ENCODE measurements around the gene FAM3C. TPM values are rescaled to one million over a fixed set of nuclear protein-coding genes. Genes with fewer than 3 reads are reported as not detected.
A peak's percentile ranks its signal among the peaks of the same experiment; 100 is the strongest.
"Not testable (repeated sequence)": the region's sequence is repeated elsewhere in the genome, so short reads cannot be mapped to it uniquely, and the experiment has no call there.

FAM3C gene
- 24.9 TPM for total RNA-seq

DNA sequence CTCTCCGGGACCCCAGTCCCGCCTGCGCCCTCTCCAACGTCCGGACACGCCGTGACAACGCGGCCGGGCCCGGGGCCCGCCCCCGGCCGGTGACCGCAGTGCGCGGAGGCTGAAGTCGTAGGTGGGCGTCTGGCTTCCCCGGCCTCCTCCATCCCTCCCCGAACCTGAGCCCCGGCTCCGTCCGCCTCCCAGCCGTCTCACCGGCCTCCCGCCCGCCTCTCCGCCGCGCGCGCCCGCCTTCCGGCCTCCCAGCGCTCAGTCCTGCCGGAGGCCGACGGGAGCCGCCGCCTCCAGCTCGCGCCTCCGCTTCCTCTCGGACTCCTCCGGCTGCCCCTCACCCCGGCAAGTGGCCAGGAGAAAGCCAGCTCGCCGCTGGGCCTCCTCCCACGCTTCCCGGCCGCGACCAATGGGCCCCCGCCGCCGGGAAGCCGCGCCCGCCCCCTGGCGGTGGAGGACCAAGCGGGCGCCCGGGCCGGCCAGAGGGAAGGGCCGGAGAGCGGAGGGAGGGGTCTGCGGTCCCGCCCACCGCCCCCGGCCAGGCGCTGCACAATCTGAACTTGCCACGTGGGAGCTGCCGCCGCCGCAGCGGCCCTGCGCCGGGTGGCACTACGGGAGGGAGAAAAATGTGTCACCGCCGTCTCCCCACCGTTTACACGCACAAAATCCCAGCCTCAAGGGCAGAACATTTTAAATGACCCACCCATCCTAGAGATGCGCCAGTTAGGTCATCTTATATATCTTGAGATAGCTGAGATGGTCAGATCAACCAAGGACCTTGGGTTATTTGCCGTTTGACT lies at the start of gene FAM3C:
Gene FAM3C (minus strand): TSS at position 348 of the 797 bp plus-strand sequence. CDS start 13,339 bp downstream, outside the sequence.
- Histone ChIP-seq H3K4me1 (ENCODE audit: insufficient read depth, low read length) (peaks cover 7% of the 10 kb centered on the region), H3K27me3 (ENCODE audit: insufficient read depth, low read length) (no peaks in the 10 kb centered on the region), H3K9me3 (ENCODE audit: low read depth, low read length) (no peaks in the 10 kb centered on the region), H3K4me3 (ENCODE audit: low read length) (peak within 1 kb of the TSS; percentile 76)

- H3K9me3 ChIP-seq (ENCODE audit: low read depth, low read length), result no peaks in the 10 kb centered on the region
- peaks cover 12% of the 10 kb centered on the region for H3K4me1 ChIP-seq (ENCODE audit: insufficient read depth, low read length)
- no peak overlapping the region for H3K4me3 ChIP-seq (ENCODE audit: low read length)
- no peaks in the 10 kb centered on the region for H3K27me3 ChIP-seq (ENCODE audit: insufficient read depth, low read length)
Observed at GRCh38 chr7:121442845-121443244, 46.7 kb upstream of the FAM3C start.

- H3K4me3 ChIP-seq (ENCODE audit: low read length), result no peak overlapping the region
- peaks cover 18% of the 10 kb centered on the region for H3K4me1 ChIP-seq (ENCODE audit: insufficient read depth, low read length)
- no peaks in the 10 kb centered on the region for H3K9me3 ChIP-seq (ENCODE audit: low read depth, low read length)
Observed at GRCh38 chr7:121440857-121441503, 44.9 kb upstream of the FAM3C start.

DNA sequence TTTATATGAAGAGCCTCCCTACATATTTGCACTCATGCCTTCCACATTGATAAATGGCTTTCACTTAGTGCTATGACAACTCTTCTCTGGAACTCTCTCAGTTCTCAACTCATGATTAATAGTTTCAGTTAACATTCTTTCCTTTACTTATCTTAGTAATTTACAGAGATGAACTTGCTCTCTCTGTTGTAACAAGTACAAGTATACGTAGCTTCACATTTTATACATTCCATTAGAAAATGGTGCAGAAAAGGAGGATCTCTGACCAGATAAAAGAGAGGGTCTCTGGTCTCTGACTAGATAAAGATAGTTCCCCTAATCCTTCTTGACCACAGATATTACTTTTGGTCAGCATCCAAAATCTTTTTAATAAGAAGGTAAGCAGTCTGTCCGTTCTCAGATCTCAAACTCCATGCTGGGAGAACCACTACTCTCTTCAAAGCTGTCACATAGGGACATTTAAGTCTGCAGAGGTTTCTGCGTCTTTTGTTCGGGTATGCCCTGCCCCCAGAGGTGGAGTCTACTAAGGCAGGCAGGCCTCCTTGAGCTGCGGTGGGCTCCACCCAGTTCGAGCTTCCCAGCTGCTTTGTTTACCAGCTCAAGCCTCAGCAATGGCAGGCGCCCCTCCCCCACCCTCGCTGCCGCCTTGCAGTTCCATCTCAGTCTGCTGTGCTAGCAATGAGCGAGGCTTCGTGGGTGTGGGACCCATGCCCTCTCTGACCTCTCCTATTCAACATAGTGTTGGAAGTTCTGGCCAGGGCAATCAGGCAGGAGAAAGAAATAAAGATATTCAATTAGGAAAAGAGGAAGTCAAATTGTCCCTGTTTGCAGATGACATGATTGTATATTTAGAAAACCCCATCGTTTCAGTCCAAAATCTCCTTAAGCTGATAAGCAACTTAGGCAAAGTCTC lies 42.2 kb upstream of the FAM3C start:
- H3K4me3 ChIP-seq (ENCODE audit: low read length); H3K9me3 ChIP-seq (ENCODE audit: low read depth, low read length); H3K27me3 ChIP-seq (ENCODE audit: insufficient read depth, low read length): not testable (repeated sequence)
- H3K4me1 ChIP-seq (ENCODE audit: insufficient read depth, low read length), result peaks cover 18% of the 10 kb centered on the region

More at GRCh38 chr7:121440857-121441503, 44.9 kb upstream of the FAM3C start:
- no peaks in the 10 kb centered on the region for H3K27me3 ChIP-seq (ENCODE audit: insufficient read depth, low read length)

- Histone ChIP-seq H3K4me3 (ENCODE audit: low read length) (no peak overlapping the region), H3K4me1 (ENCODE audit: insufficient read depth, low read length) (peaks cover 18% of the 10 kb centered on the region), H3K27me3 (ENCODE audit: insufficient read depth, low read length) (no peaks in the 10 kb centered on the region), H3K9me3 (ENCODE audit: low read depth, low read length) (no peaks in the 10 kb centered on the region)
Observed at GRCh38 chr7:121437470-121437869, 41.4 kb upstream of the FAM3C start.

DNA sequence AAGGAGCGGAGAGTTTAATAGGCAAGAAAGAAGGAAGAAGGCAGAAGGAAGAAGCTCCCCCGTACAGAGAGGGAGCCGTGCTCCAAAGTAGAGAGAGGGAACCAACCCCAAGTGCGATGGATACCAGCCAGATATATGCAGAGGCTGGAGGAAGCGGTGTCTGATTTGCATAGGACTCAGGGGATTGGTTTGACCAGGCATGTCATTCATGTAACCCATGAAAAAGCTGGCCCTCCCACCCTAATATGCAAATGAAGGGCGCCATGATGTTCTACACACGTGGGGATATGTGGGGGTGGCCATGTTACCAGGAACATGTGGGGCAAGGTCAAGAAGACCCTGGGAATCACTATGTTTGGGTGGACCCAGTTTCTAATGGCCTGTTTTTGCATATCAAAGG lies 40.6 kb upstream of the FAM3C start:
- Histone ChIP-seq H3K9me3 (ENCODE audit: low read depth, low read length) (no peaks in the 10 kb centered on the region), H3K4me3 (ENCODE audit: low read length) (no peak overlapping the region), H3K4me1 (ENCODE audit: insufficient read depth, low read length) (peaks cover 18% of the 10 kb centered on the region), H3K27me3 (ENCODE audit: insufficient read depth, low read length) (no peaks in the 10 kb centered on the region)

DNA sequence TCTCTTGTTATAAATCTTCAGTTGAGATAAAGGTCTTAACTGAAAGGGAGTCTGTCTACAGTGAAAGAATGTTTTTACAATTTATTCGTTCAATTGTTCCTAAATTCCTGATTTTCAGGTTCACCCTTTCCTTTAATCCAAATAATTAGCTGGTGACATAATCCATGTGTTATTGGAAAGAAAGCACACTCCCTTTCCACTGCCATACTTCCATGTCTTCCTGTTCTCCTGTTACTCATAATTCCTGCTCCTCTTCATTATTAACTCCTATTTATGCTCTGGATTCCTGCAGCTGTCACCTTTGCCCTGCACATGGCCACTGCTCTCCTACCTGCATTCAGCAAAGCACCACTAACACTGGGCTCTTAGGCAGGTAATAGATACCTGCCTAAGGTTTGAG lies 40.0 kb upstream of the FAM3C start:
- Histone ChIP-seq H3K4me3 (ENCODE audit: low read length) (no peak overlapping the region), H3K27me3 (ENCODE audit: insufficient read depth, low read length) (no peaks in the 10 kb centered on the region), H3K4me1 (ENCODE audit: insufficient read depth, low read length) (peaks cover 18% of the 10 kb centered on the region), H3K9me3 (ENCODE audit: low read depth, low read length) (no peaks in the 10 kb centered on the region)

GRCh38 chr7:121433775-121434174 lies 37.7 kb upstream of the FAM3C start:
- Histone ChIP-seq H3K9me3 (ENCODE audit: low read depth, low read length) (no peaks in the 10 kb centered on the region), H3K27me3 (ENCODE audit: insufficient read depth, low read length) (no peaks in the 10 kb centered on the region), H3K4me1 (ENCODE audit: insufficient read depth, low read length) (peaks cover 13% of the 10 kb centered on the region), H3K4me3 (ENCODE audit: low read length) (no peak overlapping the region)

DNA sequence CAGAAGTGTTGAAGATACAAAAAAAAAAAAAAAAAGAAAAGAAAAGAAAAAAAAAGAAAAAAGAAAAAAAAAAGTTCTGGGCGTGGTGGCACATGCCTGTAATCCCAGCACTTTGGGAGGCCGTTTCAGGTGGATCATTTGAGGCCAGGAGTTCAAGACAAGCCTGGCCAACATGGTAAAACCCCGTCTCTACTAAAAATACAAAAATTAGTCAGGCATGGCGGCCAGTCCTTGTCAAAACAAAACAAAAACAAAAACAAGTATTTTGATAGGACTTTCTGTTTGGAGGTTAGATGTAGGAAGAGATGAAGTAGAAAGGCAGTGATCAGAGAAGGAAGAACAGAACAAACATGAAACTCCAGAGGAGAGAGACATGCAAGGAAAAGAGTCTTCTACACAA lies 36.4 kb upstream of the FAM3C start:
- H3K4me1 ChIP-seq (ENCODE audit: insufficient read depth, low read length); H3K27me3 ChIP-seq (ENCODE audit: insufficient read depth, low read length); H3K4me3 ChIP-seq (ENCODE audit: low read length); H3K9me3 ChIP-seq (ENCODE audit: low read depth, low read length): not testable (repeated sequence)

DNA sequence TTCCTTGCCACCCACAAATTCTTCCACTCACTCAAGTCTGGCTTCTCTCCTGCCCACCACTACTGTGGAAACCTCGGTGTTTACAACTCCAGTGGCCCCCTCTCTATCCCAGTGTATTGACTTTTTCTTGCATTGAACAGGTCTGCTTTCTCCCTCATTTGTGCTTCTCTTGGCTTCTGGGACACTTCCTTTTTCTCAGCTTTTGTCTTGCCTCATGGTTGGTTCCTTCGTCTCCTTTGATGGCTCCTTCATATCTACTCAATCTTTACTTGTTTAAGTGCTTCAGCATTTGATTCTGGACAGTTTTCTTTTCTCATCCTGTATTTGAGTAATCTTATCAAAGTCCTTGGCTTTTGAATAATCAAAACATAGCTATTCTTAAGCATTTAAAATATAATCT lies 35.9 kb upstream of the FAM3C start:
- H3K9me3 ChIP-seq (ENCODE audit: low read depth, low read length), result no peaks in the 10 kb centered on the region
- H3K27me3 ChIP-seq (ENCODE audit: insufficient read depth, low read length), result no peaks in the 10 kb centered on the region
- no peak overlapping the region for H3K4me3 ChIP-seq (ENCODE audit: low read length)
- no peaks in the 10 kb centered on the region for H3K4me1 ChIP-seq (ENCODE audit: insufficient read depth, low read length)

- H3K4me1 ChIP-seq (ENCODE audit: insufficient read depth, low read length), result no peaks in the 10 kb centered on the region
- no peaks in the 10 kb centered on the region for H3K9me3 ChIP-seq (ENCODE audit: low read depth, low read length)
- no peak overlapping the region for H3K4me3 ChIP-seq (ENCODE audit: low read length)
- no peaks in the 10 kb centered on the region for H3K27me3 ChIP-seq (ENCODE audit: insufficient read depth, low read length)
Observed at GRCh38 chr7:121431389-121431995, 35.4 kb upstream of the FAM3C start.

DNA sequence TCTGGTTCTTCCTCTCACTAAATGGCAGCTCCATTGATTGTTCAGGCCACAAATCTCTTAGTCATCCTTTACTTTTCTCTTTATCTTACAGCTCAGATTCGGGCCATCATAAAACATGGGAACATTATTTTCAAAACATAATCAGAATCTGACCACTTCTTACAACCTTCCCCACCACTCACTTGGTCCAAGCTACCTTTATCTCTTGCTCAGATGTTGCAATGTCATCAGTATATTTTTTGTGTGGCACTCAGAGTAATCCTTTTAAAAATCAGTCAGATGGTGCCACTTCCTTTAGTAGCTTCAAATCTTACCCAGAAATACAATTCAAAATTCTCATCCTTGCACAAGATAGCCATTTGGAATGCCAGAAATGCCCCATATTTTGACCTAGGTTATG lies 34.5 kb upstream of the FAM3C start:
- Histone ChIP-seq H3K27me3 (ENCODE audit: insufficient read depth, low read length) (no peaks in the 10 kb centered on the region), H3K4me3 (ENCODE audit: low read length) (no peak overlapping the region), H3K4me1 (ENCODE audit: insufficient read depth, low read length) (no peaks in the 10 kb centered on the region), H3K9me3 (ENCODE audit: low read depth, low read length) (no peaks in the 10 kb centered on the region)

DNA sequence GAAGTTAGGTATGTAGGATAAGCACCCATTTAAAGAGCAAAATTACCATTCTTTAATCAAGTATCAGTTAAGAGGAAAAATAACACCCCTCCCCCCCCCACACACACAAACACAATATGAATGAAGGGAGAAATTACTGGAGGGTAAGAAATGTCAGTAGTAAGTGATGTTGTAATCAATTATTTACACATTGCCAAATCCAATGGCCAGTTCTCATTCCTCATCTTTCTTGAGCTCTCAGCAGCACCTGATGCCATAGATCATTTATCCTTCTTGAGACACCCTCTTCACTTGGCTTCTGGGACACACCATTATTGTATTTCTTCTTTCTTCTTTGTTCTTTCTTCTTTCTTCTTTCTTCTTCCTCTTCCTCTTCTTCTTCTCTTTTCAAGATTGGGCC lies 33.7 kb upstream of the FAM3C start:
- Histone ChIP-seq H3K27me3 (ENCODE audit: insufficient read depth, low read length) (no peaks in the 10 kb centered on the region), H3K4me3 (ENCODE audit: low read length) (no peak overlapping the region), H3K4me1 (ENCODE audit: insufficient read depth, low read length) (no peaks in the 10 kb centered on the region), H3K9me3 (ENCODE audit: low read depth, low read length) (no peaks in the 10 kb centered on the region)

GRCh38 chr7:121428855-121429489 lies 32.9 kb upstream of the FAM3C start:
- Histone ChIP-seq H3K27me3 (ENCODE audit: insufficient read depth, low read length) (no peaks in the 10 kb centered on the region), H3K4me3 (ENCODE audit: low read length) (no peak overlapping the region), H3K9me3 (ENCODE audit: low read depth, low read length) (no peaks in the 10 kb centered on the region), H3K4me1 (ENCODE audit: insufficient read depth, low read length) (no peaks in the 10 kb centered on the region)
